Fibroblast of lung (primary cell): ENCODE measurements around the gene CMC2. TPM values are rescaled to one million over a fixed set of nuclear protein-coding genes. Genes with fewer than 3 reads are reported as not detected.

Experiments used
- DNase-seq, 2 donors: peaks; one replicate each; pipeline versions ENCODE4 v3.0.0 to v3.0.0-alpha.2; 2010; ENCODE audit warnings: low read depth in 2 of 2
- H2AFZ ChIP-seq: 2 replicates; pipeline ENCODE4 v1.5.1; 2012; ENCODE audit warnings: low read length, control low read depth, inconsistent platforms
- H3K27ac ChIP-seq: 2 replicates; pipeline ENCODE4 v1.5.1; 2011; ENCODE audit warnings: low read length, control low read depth; ENCODE audit not compliant: insufficient read depth
- H3K27me3 ChIP-seq: 2 replicates; pipeline ENCODE4 v1.5.1; 2011; ENCODE audit warnings: mild to moderate bottlenecking, low read length; ENCODE audit not compliant: control insufficient read depth, insufficient read depth
- H3K36me3 ChIP-seq: 2 replicates; pipeline ENCODE4 v1.5.1; 2011; ENCODE audit warnings: low read length; ENCODE audit not compliant: control insufficient read depth, insufficient read depth
- H3K4me1 ChIP-seq: 2 replicates; pipeline ENCODE4 v1.5.1; 2011; ENCODE audit warnings: low read length; ENCODE audit not compliant: control insufficient read depth, insufficient read depth; ENCODE audit errors: extremely low read depth
- H3K4me2 ChIP-seq: 2 replicates; pipeline ENCODE4 v1.5.1; 2011; ENCODE audit warnings: low read length, control low read depth; ENCODE audit not compliant: insufficient read depth; ENCODE audit errors: extremely low read depth
- H3K4me3 ChIP-seq, 4 experiments: fragments of 200-600 bp in 1 of 4; sonication (generic) in 1 of 4; replicated peaks in 1 of 4; 2 replicates each; pipeline ENCODE4 v1.5.1; 2011 to 2016; ENCODE audit warnings: low read length in 4 of 4, low read depth in 3 of 4, mild to moderate bottlenecking in 3 of 4, control low read depth in 2 of 4, inconsistent platforms in 1 of 4, mixed read lengths in 1 of 4; ENCODE audit not compliant: insufficient read depth in 1 of 4; ENCODE audit errors: control extremely low read depth in 1 of 4
- H3K79me2 ChIP-seq: 2 replicates; pipeline ENCODE4 v1.5.1; 2012; ENCODE audit warnings: mild to moderate bottlenecking, low read length, inconsistent platforms; ENCODE audit not compliant: control insufficient read depth, insufficient read depth
- H3K9ac ChIP-seq: 2 replicates; pipeline ENCODE4 v1.5.1; 2011; ENCODE audit warnings: mild to moderate bottlenecking, low read length, control low read depth; ENCODE audit not compliant: insufficient read depth
- H3K9me3 ChIP-seq: 2 replicates; pipeline ENCODE4 v1.5.1; 2012; ENCODE audit warnings: low read depth, low read length; ENCODE audit not compliant: control insufficient read depth, insufficient read depth
- H4K20me1 ChIP-seq: 2 replicates; pipeline ENCODE4 v1.5.1; 2011; ENCODE audit warnings: low read length; ENCODE audit not compliant: control insufficient read depth, insufficient read depth; ENCODE audit errors: extremely low read depth
- CTCF ChIP-seq, 2 donors: IDR thresholded peaks in 1 of 2; conservative IDR thresholded peaks in 1 of 2; 1 replicate in 1 of 2; 2 replicates in 1 of 2; pipeline ENCODE4 v1.5.1; 2011 to 2012; ENCODE audit warnings: low read length in 2 of 2, control low read depth in 1 of 2, inconsistent platforms in 1 of 2, low read depth in 1 of 2, mild to moderate bottlenecking in 1 of 2
- EZH2 ChIP-seq: IDR thresholded peaks from 2 replicates; pipeline ENCODE4 v1.5.1; 2012; ENCODE audit warnings: low read length, control low read depth, mild to moderate bottlenecking; ENCODE audit errors: missing control alignments
- polyA plus RNA-seq, 2 donors: library from polyadenylated mRNA; depleted of rRNA in 1 of 2; stranded (reverse) in 1 of 2; unstranded in 1 of 2; fragments of >200 nt; gene quantifications; 2 replicates each; pipeline ENCODE4 v1.2.1, GENCODE V29; 2011 to 2012; ENCODE audit warnings: missing spikeins in 1 of 2
- total RNA-seq: library from RNA; depleted of rRNA; stranded (reverse); fragments of >200 nt; gene quantifications from 2 replicates; pipeline ENCODE4 v1.2.1, GENCODE V29; 2014

The CMC2 gene
- total and polyA plus RNA-seq, 2 donors (not counting 1 experiment from before 2014, with no cell fraction given) = 70.5 to 77.3 TPM

DNA sequence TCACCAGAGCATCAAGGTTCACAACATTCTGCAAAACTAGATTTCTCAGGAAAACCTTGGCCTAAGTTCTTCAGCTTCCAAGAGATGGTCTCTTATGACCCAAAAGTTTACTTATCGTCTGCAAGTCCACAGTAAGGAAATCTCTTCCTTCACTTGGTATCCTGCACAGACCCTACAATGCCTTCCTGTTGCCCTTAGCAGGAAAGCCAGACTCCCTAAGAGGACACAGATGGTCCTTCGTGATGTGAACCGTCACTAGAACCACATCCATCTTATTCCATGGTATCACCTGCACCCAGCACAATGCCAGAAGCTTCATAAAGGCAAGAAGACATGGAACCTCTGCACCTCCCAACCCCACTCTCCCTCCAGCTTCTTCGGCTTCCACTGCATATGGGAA is 34.1 kb downstream of the CMC2 start:
- Histone ChIP-seq H4K20me1 (no peaks in the 10 kb centered on the region), H3K9ac (no peak overlapping the region), H3K4me1 (no peaks in the 10 kb centered on the region), H2AFZ (no peak overlapping the region), H3K27ac (no peak overlapping the region), H3K4me2 (no peak overlapping the region), H3K4me3 (no peak overlapping the region), H3K36me3 (no peaks in the 10 kb centered on the region), H3K9me3 (no peaks in the 10 kb centered on the region), H3K79me2 (no peaks in the 10 kb centered on the region), H3K27me3 (no peaks in the 10 kb centered on the region)
- DNase-seq = no peak
- no peak for TF ChIP-seq EZH2
- TF ChIP-seq CTCF (conservative IDR thresholded peaks at IDR 0.05 in 1 of 2, IDR thresholded peaks at IDR 0.05 in 1 of 2; ENCODE audit: low read depth in 1 of 2, low read length in 2 of 2) = no peak

GRCh38 chr16:80971819-80972218 is 34.9 kb downstream of the CMC2 start:
- Histone ChIP-seq H3K9me3 (no peaks in the 10 kb centered on the region), H3K4me1 (no peaks in the 10 kb centered on the region), H3K27me3 (no peaks in the 10 kb centered on the region), H4K20me1 (no peaks in the 10 kb centered on the region), H3K36me3 (no peaks in the 10 kb centered on the region), H3K27ac (no peak overlapping the region), H2AFZ (no peak overlapping the region), H3K4me2 (no peak overlapping the region), H3K79me2 (no peaks in the 10 kb centered on the region), H3K4me3 (no peak overlapping the region), H3K9ac (no peak overlapping the region)
- no peak for DNase-seq
- TF ChIP-seq CTCF (conservative IDR thresholded peaks at IDR 0.05 in 1 of 2, IDR thresholded peaks at IDR 0.05 in 1 of 2; ENCODE audit: low read depth in 1 of 2, low read length in 2 of 2) (no peak), EZH2 (no peak)

DNA sequence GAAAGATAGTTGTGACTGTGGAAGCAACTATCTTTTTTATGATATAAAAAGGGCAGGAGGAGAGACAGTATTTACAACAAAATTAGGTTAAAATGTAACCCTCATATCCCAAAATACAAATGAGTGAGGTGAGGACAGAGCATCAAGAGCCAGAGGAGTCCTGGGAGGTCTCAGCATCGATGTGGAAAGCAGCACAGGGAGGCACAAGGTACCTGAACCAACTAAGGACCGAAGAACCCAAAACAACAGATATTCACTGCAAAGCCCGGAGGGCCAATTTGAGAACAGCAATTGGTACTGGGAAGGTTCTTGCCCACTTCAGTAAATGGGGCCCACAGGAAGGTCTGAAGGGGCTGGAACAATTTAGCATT is 37.6 kb downstream of the CMC2 start:
- H3K79me2 ChIP-seq = no peaks in the 10 kb centered on the region
- H3K36me3 ChIP-seq = no peaks in the 10 kb centered on the region
- H3K4me1 ChIP-seq = no peaks in the 10 kb centered on the region
- H3K4me3 ChIP-seq = no peak overlapping the region
- H3K4me2 ChIP-seq = no peak overlapping the region
- no peak for DNase-seq
- H3K27me3 ChIP-seq = no peaks in the 10 kb centered on the region
- H3K9ac ChIP-seq = no peak overlapping the region
- H3K9me3 ChIP-seq = no peaks in the 10 kb centered on the region
- H3K27ac ChIP-seq = no peak overlapping the region
- H4K20me1 ChIP-seq = no peaks in the 10 kb centered on the region
- no peak overlapping the region for H2AFZ ChIP-seq
- TF ChIP-seq EZH2 (no peak), CTCF (conservative IDR thresholded peaks at IDR 0.05 in 1 of 2, IDR thresholded peaks at IDR 0.05 in 1 of 2; ENCODE audit: low read depth in 1 of 2, low read length in 2 of 2) (no peak)
